ENCODE data around the gene CENPN.

The CENPN gene

GRCh38 chr16:81077076-81077940 lies 70.3 kb downstream of the CENPN start, which contains the start of gene C16orf46:
Gene C16orf46, minus strand, starts transcription at chr16:81077238. Its CDS starts 13,283 bp downstream, at chr16:81063955.
- TF ChIP-seq ZFX (IDR thresholded peaks at IDR 0.05; ENCODE audit: borderline replicate concordance): no peak
- TF ChIP-seq, protein P1, sequence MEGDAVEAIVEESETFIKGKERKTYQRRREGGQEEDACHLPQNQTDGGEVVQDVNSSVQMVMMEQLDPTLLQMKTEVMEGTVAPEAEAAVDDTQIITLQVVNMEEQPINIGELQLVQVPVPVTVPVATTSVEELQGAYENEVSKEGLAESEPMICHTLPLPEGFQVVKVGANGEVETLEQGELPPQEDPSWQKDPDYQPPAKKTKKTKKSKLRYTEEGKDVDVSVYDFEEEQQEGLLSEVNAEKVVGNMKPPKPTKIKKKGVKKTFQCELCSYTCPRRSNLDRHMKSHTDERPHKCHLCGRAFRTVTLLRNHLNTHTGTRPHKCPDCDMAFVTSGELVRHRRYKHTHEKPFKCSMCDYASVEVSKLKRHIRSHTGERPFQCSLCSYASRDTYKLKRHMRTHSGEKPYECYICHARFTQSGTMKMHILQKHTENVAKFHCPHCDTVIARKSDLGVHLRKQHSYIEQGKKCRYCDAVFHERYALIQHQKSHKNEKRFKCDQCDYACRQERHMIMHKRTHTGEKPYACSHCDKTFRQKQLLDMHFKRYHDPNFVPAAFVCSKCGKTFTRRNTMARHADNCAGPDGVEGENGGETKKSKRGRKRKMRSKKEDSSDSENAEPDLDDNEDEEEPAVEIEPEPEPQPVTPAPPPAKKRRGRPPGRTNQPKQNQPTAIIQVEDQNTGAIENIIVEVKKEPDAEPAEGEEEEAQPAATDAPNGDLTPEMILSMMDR (IDR thresholded peaks at IDR 0.05): no peak
- H3K27ac ChIP-seq: peak within 1 kb of the TSS; percentile 86

GRCh38 chr16:81080233-81080632 lies 73.2 kb downstream of the CENPN start:
- TF ChIP-seq, protein P1 (IDR thresholded peaks at IDR 0.05): no peak
- TF ChIP-seq ZFX (IDR thresholded peaks at IDR 0.05; ENCODE audit: borderline replicate concordance): no peak
- no peak overlapping the region for H3K27ac ChIP-seq

- no peak for TF ChIP-seq ZFX (IDR thresholded peaks at IDR 0.05; ENCODE audit: borderline replicate concordance)
- TF ChIP-seq, protein P1 (IDR thresholded peaks at IDR 0.05): no peak
- no peak overlapping the region for H3K27ac ChIP-seq
These were observed 74.0 kb downstream of the CENPN start for GRCh38 chr16:81081014-81081413.

All from 22Rv1 (cell line).